Measurements from ENCODE around the gene DNAAF9. TPM values are rescaled to one million over a fixed set of nuclear protein-coding genes. Genes with fewer than 3 reads are reported as not detected.

Gene DNAAF9
- total and polyA plus RNA-seq, 12 donors = 6.4 to 32.2 (median 22.6) TPM

- intact Hi-C loops (cut with DNase I) = no loop called here
- no peak for TF ChIP-seq CTCF (IDR thresholded peaks at IDR 0.05)
- Histone ChIP-seq H3K4me1 (peaks cover 0 to 7% (median 0%) of the 10 kb centered on the region in 9 donors), H3K4me3 (no peak overlapping the region), H3K36me3 (no peaks in the 10 kb centered on the region), H3K27me3 (no peaks in the 10 kb centered on the region), H3K27ac (no peak overlapping the region), H3K9me3 (no peaks in the 10 kb centered on the region)
- 88 to 94% methylated on average over 2 of the region's 2 CpGs for WGBS, 2 donors
- no peak for DNase-seq
- no peak for ATAC-seq
Measured at GRCh38 chr20:3436864-3437574, 29.6 kb upstream of the DNAAF9 start.

GRCh38 chr20:3434232-3434631 is 26.8 kb upstream of the DNAAF9 start:
- DNase-seq (no peak), ATAC-seq (peak in 2 of 8 donors; percentile 29 to 43)
- no peaks in the 10 kb centered on the region for H3K36me3 ChIP-seq
- no peaks in the 10 kb centered on the region for H3K27me3 ChIP-seq
- H3K4me3 ChIP-seq = no peak overlapping the region
- peaks cover 0 to 16% (median 0%) of the 10 kb centered on the region in 9 donors for H3K4me1 ChIP-seq
- no peaks in the 10 kb centered on the region for H3K9me3 ChIP-seq
- no peak for TF ChIP-seq CTCF (IDR thresholded peaks at IDR 0.05)
- intact Hi-C loops (cut with DNase I) = loop anchor here in 1 of 10 donors (5.0 kb wide), 1 partner anchor 1142 kb away; no protein-coding TSS in a partner anchor
- peak overlapping the region in 1 of 10 donors; percentile 2 for H3K27ac ChIP-seq
- WGBS, 2 donors = 85 to 88% methylated on average over 6 of the region's 6 CpGs

DNA sequence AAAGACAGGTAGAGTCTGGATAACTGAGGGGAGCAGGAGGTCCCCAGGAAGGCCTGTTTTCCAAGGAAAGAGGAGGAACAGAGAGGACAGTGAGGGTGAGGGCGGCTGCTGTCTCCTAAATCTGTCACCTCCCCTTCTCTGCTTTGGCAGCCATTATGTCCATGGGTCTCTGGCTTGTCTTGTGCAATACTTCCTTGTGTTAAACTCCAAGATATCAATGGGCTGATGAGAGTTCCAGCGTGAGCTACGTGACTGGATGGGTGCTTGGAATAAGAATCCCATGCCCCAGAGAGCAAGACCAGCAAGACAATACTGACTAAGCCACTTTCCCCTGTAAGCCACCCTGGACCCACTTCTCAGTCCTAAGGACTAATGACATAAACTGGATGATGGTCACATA is 26.3 kb upstream of the DNAAF9 start:
- Histone ChIP-seq H3K27me3 (no peaks in the 10 kb centered on the region), H3K27ac (peak overlapping the region in 1 of 10 donors; percentile 2), H3K9me3 (no peaks in the 10 kb centered on the region), H3K4me1 (peaks cover 0 to 16% (median 0%) of the 10 kb centered on the region in 9 donors), H3K4me3 (no peak overlapping the region), H3K36me3 (no peaks in the 10 kb centered on the region)
- 72 to 81% methylated on average over 3 of the region's 3 CpGs for WGBS, 2 donors
- intact Hi-C loops (cut with DNase I) = loop anchor here in 1 of 10 donors (5.0 kb wide), 1 partner anchor 1141 kb away; no protein-coding TSS in a partner anchor
- no peak for ATAC-seq
- DNase-seq = no peak
- TF ChIP-seq CTCF (IDR thresholded peaks at IDR 0.05) = no peak

DNA sequence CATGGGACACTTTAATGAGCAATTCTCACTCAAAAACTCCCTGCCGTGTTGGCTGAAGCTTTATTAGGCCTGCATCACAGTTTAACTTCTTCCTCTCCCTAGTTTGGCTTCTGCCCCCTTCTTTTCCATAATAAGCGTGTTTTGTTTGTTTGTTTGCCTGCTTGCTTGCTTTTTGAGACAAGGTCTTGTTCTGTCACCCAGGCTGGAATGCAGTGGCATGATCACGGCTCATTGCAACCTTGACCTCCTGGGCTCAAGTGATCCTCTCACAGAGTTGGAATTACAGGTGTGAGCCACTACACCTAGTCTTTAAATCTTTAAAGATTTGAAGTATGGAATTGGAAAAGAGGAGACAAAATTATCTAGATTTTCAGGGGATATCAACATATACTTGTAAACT is 25.4 kb upstream of the DNAAF9 start:
- peaks cover 0 to 16% (median 0%) of the 10 kb centered on the region in 9 donors for H3K4me1 ChIP-seq
- ATAC-seq = no peak
- H3K27ac ChIP-seq = no peak overlapping the region
- no peak for TF ChIP-seq CTCF (IDR thresholded peaks at IDR 0.05)
- H3K4me3 ChIP-seq = no peak overlapping the region
- H3K27me3 ChIP-seq = no peaks in the 10 kb centered on the region
- 83 to 90% methylated on average over 3 of the region's 3 CpGs for WGBS, 2 donors
- H3K36me3 ChIP-seq = no peaks in the 10 kb centered on the region
- intact Hi-C loops (cut with DNase I) = loop anchor here in 1 of 10 donors (5.0 kb wide), 1 partner anchor 1141 kb away; no protein-coding TSS in a partner anchor
- no peaks in the 10 kb centered on the region for H3K9me3 ChIP-seq
- DNase-seq = no peak
